Ramos (cell line): Measurements from ENCODE around the gene HDAC9.

ENCODE experiments used
- in situ Hi-C: fragments of 300-500 bp; cut with MboI; formaldehyde crosslinking; loops from one replicate; pipeline ENCODE4 v1.14.3; 2022; ENCODE audit warnings: low sequenced_read_pairs; ENCODE audit not compliant: unreplicated experiment

Gene HDAC9

DNA sequence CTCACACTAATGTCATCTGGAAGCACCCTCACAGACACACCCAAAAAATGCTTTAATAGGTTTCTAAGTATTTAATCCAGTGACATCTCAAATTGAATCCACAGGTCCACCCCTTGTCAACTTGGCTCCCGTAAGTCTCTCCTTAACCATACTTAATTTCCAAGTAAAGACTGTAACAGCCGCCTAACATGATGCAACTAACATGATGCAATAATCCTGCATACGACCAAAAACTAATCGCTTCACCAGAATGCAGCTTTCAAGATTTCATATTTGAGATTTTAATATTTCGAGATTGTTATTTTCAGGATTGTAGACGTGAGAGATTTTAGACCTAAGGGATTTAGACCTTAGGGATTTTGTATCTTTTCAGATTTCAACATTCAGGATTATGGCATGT, 3.7 kb upstream of the HDAC9 start:
- in situ Hi-C loops, result no loop called here

DNA sequence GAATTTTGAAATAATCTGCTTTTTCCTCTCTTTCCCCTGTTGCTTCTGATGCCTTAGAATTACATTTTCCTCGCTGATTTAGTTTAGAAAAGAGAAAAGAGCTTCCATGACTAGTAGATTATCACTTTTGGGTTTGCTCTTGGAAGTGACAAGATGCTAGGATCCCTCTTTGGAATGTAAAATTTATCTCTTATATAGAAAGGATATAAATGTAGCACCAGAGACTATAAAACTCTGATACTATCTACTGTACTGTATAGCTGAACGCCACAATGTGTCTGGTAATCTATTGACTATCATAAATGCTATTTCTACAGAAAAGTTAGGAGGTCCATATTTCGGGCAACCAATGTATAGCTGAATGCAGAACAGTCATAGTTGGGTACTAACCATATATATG, 1.1 kb upstream of the HDAC9 start:
- in situ Hi-C loops, result no loop called here

GRCh38 chr7:18494821-18495408, 634 bp upstream of the HDAC9 start:
- in situ Hi-C loops, result no loop called here

DNA sequence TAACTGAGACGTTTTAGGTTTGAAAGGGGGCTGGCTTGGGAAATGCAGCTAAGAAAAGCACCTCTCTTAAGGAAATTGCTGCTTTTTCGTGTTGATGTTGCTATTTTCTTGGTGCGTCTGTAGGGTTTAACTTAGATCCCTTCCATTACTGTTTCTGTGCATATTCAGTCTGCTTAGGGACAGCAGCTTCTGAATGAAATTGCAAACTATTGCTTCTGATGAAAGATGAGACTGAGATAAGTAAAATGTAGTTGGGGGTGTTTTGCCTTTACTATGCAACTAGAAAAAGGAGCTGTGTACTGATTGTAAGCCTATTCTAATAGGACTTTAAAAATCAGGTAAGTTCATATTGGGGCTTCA, 772 bp downstream of the HDAC9 start:
- in situ Hi-C loops, result no loop called here

- in situ Hi-C loops, result no loop called here
These were observed 1.5 kb downstream of the HDAC9 start for GRCh38 chr7:18497082-18497481.

GRCh38 chr7:18497800-18498199, 2.3 kb downstream of the HDAC9 start:
- in situ Hi-C loops, result no loop called here

DNA sequence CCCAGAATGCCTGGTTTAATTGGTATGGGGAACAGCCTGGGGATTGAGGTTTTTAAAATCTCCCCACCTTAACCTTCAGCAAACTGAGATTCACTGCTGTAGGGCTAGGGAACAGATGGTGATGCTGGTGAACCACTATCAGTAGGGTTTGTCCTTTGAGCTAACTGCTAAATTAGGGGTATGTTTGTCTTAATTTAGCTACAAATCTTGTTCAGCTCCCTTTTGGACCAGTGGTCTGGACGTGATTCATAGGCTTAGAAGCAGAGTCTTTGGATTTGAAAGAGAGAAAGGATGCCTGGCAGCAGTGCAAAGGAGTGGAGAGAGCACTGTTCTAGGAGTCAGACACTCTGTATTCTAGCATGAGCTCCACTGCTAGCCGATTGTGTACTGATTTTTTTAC, 2.8 kb downstream of the HDAC9 start:
- in situ Hi-C loops, result no loop called here

DNA sequence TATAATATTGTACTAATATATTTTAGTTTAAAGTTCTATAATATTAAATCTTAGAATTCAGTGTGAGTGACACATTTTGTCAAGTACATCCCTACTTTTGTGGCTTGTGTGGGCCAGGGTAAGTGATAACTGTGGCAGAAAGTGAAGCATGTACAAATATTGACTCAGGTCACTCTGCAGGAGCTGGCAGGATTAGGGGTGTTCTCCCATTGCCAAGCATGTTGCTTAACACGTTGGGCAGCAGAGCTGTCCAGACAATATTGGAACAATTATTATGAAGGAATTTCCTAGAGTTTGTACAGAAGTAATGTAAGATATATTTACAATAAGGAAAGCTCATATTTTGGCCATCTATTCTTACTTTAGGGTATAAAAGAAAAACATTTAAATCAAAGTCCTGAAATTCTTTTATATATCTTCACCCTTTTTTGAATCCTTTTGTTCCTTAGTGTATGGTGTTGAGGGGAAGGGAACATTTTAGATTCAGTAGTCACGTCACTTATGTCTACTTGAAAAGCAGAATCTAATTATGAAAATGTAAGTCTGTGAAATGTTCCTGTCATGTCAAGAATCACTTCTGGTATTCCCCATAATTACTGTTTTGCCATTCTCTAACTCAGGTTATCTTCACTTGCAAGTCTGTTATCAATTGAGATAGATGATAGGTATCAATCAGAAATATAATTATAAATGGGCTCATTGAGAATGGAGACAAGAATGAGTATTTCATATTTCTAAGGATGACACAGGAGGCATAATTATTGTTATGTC, 4.0 kb downstream of the HDAC9 start:
- in situ Hi-C loops, result no loop called here

DNA sequence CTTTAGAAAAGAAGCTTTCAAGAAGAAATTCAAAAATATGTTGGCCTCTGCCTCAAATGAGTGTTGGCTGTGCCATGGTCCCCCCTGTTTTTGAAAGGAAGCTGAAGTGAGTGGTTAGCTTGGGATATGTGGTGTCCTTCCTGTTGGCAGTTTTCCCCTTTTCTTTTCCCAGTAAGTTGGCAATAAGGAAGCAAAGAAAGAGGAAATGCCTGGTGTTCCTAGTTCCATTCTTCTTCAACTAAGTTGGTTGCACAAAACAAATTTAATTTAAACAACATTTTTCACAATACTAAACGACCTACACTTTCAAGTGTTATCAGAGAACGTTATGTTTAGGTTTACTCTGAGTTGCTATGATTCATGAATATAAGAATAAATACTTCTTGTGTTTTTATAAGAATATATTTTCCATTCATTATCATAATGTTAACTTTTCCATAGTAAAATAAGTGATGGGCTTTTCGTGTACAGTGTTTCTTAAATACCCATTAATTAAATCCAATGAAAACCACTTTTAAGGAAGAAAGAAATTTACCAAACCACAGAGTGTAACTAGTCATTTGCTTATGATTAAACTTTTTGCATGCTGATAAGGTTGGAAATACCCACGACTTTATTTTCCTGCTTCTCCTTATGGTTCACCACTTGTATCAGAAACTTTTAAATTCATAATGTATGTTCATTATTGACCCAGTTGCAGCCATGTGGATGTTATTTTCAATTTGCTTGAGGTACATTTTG, 7.7 kb downstream of the HDAC9 start:
- in situ Hi-C loops, result no loop called here

GRCh38 chr7:18504965-18505364, 9.4 kb downstream of the HDAC9 start:
- in situ Hi-C loops, result no loop called here

DNA sequence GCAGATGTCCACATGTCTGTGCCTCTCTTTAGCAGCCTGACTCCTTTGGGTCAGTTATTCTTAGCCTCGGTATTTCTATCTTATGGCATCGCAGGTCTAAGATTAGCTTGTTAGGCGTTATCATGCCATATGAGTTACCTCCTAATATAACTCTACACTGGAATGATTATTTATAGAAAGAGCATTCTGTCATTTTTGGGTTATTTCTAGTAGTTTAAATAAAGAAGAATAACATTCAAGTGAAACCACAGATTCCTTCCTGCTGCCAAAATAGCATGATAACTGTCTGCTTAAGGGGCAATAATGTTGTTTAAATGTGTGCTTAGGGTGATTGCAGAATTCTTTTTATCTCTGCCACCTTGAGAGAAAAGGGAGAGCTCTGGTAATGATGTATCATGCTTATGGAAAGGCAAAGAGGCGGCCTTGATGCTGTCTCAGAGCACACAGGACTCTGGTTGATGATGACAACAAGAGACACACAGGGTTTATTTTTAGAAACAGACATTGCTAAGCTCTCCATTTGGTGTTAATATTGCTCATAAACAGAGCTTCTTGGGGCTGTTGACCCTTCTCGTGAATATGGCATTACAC, 10.4 kb downstream of the HDAC9 start:
- in situ Hi-C loops, result no loop called here

- in situ Hi-C loops, result no loop called here
These were observed 13.2 kb downstream of the HDAC9 start for GRCh38 chr7:18508443-18509427.

GRCh38 chr7:18509481-18509880, 13.9 kb downstream of the HDAC9 start:
- in situ Hi-C loops, result no loop called here

DNA sequence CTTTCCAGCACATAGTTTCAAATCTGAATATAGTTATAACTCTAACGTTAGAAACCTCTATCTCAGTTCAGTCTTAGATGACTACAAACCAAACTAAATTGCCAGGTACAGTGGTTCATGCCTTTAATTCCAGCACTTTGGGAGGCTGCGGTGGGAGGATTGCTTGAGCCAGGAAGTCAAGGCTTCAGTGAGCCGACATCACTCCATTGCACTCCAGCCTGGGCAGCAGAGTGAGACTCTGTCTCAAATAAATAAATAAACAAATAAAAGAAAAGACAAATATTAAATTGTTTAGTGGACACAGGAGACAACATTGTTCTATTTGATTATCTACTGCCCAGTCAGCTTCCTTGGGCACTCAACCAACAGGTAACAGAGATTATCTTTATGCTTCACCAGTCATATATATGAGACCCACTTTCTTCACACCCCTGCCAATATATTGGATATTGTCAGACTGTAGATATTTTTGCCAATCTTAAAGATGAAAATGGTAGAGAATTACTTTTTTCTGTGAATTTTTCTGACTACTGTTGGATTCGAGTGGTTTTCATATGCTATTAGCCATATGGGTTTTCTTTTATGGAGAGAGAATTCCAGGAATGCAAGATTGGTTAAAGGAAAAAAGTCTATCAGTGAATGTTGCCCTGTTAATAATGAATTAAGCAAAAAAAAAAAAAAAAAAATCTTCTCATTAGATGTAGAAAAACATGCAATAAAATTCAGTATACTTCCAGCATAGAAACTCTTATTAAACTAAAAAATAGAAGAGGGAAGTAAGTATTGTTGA, 16.0 kb downstream of the HDAC9 start:
- in situ Hi-C loops, result no loop called here

GRCh38 chr7:18513343-18513742, 17.8 kb downstream of the HDAC9 start:
- in situ Hi-C loops, result no loop called here

DNA sequence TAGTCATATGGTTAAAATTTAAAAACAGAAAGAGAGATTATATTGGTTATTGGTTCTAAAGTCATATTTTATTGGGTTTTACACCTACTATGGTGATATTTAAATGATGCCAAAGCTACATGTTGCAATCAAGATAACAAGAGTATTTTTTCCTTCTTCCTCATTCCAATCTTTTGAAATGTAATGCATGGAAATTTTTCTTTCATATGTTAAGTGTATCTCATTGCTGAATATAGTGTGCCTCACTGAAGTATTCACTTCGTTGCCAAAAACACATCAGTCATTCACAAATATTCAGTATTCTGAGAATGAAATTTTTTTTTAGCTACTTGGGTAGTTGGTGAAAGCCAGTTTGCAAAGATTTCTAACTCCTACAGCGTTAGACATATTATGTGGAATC, 19.5 kb downstream of the HDAC9 start:
- in situ Hi-C loops, result no loop called here

DNA sequence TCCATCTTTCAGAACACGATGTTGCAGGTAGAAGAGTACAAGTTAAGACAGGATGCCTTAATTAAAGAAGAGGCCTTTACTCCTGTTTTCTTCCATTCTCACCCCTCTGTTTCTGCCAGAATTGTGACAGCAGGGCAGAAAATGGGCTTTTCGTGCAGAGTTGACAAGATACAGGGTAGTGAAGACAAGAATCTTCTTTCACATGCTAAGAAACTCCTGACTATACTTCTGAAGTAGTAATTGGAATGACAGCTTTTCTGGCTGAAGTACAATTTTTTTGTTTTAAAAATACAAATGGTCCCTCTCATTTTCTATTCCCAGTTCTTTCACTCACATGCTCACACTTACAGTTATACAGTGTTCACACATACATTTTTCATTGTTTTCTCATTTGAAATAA, 22.1 kb downstream of the HDAC9 start:
- in situ Hi-C loops, result no loop called here

GRCh38 chr7:18518555-18518954, 23.0 kb downstream of the HDAC9 start:
- in situ Hi-C loops, result no loop called here
